Hepatocyte (in vitro differentiated cells): ENCODE measurements around the gene POGLUT3.

Experiments
- CTCF ChIP-seq: fragments of 200-600 bp; sonication (generic); IDR thresholded peaks from 2 replicates; pipeline ENCODE4 v1.5.1; 2016; ENCODE audit warnings: antibody characterized with exemption, mild to moderate bottlenecking; ENCODE audit not compliant: poor library complexity
- EZH2phosphoT487 ChIP-seq: fragments of 200-600 bp; sonication (generic); IDR thresholded peaks from one replicate; pipeline ENCODE4 v1.6.1; 2018; ENCODE audit warnings: antibody characterized with exemption, mild to moderate bottlenecking, low read depth, moderate library complexity; ENCODE audit not compliant: unreplicated experiment, severe bottlenecking

DNA sequence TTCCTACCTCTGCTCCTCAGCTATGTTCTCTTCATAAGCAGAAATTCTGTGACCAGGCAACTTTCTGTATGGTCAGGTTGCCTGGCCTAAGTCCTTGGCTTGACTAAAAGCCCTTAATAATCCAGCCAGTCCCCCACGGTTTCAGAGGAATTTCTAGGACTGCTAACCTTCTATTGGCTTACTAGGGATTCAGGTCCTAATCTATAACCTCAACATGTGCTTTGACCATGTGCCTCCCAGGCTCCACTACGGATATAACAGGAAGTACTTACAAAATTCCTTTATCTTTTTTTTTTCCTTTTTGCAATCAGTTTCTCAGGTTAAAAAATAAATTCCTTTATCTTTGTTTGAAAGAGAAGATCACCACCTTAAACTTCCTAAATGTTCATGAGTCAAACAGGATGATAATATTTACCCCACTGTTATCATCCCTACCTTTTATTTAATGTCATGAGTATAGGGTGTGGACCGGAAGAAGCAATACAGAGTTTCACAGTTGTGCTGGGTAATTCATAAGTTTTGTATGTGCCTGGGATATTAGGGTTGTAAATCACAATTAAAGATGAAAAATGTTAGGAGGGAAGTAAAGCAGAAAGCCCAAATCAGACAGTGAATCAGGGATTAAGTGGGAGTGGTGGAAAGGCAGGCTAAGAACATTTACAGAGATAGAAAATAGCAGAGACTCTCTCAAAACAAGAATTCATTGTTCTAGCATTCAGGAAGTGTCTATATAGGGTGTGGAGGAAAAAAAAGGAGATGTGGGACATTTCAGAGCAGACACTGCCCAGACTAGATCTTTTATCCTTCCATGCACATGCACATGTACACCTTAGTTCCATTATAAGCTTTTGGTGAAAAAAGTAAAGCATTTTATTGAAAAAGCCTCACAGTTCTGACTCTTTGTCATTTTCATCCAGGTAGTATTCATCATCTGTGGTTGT lies 10.7 kb upstream of the POGLUT3 start:
- TF ChIP-seq CTCF (no peak), EZH2phosphoT487 (no peak)
